HG03558 (cell line): ENCODE results near the gene CPM.
"Not testable (repeated sequence)": the region's sequence is repeated elsewhere in the genome, so short reads cannot be mapped to it uniquely, and the experiment has no call there.

Experiments
- ATAC-seq: cut with Tn5 transposase; IDR thresholded peaks from one replicate; pipeline ENCODE4 v1.9.1; 2021; ENCODE audit warnings: moderate number of reproducible peaks; ENCODE audit not compliant: unreplicated experiment; ENCODE audit errors: extremely low read depth

Gene CPM

DNA sequence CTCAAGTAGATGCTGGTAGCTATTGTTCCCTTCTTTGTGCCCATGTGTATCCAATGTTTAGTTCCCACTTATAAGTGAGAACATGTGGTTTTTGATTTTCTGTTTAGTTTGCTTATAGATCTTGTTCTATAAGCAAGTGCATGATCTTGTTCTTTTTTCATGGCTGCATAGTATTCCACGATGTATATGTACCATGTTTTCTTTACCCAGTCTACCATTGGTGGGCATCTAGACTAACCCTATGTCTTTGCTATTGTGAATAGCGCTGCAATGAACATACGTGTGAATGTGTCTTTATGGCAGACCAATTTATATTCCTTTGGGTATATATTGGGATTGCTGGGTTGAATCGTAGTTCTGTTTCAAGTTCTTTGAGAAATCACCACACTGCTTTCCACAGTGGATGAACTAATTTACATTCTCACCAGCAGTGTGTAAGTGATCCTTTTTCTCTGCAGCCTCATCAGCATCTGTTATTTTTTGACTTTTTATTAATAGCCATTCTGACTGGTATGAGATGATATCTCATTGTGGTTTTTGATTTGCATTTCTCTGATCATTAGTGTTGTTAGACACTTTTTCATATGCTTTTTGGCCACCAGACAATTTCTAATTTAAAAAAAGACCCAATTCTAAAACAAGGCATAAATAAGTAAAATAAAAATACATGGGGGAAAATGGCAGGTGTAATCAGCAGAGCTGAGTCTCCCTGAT is 50.6 kb downstream of the CPM start:
- no peak for ATAC-seq

DNA sequence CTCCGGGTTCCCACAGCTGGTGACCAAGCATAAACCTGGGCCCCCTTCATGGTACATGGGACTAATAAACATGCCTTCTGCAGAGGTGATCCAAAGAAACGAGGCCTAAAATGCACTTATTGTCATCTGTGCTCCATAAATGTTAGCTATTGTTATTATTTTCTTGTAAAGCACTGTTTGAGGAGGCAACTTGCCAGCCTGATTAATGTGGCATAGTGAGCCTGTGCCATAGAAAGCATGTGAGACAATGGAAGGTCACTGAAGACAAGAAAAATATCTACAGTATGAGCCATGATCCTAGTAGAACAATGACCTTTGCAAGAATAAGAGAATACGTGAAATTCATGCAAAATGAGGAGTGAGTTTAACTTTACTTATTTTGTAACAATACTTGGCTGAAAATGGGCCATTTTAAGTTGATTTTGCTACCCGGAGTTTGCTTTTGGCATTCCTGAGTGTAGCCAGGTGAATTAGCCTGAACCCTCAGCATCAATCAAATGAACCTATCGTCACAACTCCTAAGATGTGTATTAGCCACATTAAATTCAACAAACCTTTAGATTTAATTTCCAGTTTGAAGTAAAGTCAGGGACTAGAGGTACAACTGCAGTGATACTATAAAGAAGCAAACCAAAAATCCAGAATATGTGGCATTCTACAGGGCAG is 52.2 kb downstream of the CPM start:
- ATAC-seq = no peak

DNA sequence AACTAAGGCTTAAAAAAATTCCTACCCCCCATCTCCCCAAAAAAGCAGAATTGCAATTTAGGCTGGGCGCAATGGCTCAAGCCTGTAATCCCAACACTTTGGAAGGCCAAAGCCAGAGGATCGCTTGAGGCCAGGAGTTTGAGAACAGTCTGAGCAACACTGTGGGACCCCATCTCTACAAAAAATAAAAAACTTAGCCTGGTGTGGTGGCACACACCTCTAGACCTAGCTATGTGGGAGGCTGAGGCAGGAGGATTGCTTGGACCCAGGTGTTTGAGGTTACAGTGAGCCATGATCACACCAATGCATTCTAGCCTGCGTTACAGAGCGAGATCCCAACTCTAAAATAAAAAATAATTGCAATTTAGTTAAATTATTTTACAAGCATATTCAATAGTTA is 54.1 kb downstream of the CPM start:
- no peak for ATAC-seq

- ATAC-seq = no peak
Observed at GRCh38 chr12:68878283-68878682, 54.7 kb downstream of the CPM start.

DNA sequence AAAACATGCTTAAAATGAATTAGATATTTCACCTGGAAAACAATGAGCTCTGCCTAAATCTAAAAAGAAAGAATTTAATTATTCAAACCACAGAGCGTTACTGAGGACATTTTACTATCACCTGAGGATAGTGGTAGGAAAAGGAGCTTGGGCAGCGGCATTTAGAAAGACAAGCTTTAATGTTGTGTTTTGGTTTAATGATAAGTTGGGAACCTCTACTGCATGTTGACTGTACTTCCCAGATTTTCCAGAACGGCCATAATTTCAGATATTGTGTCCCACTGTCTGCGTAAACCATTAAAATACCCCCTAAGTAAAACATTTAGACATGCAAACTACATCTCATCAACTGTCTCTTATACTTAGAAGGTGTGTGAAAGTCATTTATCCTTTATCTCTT is 55.4 kb downstream of the CPM start:
- no peak for ATAC-seq

DNA sequence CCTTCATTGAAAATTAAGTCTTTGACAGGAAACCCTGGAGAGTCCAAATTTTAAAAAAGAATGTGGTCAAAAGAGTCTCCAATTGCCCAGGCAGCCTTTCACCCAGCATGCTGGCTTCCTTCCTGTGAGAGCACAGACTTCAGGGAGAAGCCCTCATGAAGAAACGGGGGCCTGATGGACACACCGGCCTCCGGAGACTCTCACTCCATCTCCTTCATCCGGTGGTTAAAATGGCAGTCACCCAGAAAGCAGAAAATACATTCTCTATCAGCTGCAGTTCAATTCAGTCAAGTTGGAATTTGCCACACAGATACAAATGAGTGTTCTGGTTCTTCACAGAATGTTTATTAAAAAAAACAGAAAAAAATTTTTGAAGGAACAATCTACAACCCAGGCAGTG is 56.5 kb downstream of the CPM start:
- no peak for ATAC-seq

- no peak for ATAC-seq
Observed at GRCh38 chr12:68873316-68873715, 59.7 kb downstream of the CPM start.

- ATAC-seq = no peak
Observed at GRCh38 chr12:68871921-68872320, 61.0 kb downstream of the CPM start.

- no peak for ATAC-seq
Observed at GRCh38 chr12:68871396-68871795, 61.6 kb downstream of the CPM start.

DNA sequence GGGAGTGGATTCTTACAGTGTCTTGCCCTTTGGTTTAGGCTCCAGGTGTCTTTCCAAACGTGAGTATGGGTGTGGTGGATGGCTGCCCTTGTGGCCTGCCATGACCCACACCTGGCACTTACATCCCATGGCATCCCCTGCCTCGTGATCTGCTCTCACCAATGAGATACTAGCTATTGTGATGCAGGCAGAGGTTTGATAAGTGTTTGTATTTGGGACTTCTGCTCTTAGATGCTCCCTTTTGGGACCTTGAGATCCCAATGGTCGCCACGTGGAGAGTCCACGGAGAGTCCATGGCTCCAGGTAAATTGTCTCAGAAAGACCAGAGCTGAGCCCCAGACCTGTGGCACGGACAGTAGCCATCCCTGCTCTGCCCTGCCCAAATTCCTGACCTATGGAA is 62.5 kb downstream of the CPM start:
- ATAC-seq = no peak

- ATAC-seq = no peak
Observed at GRCh38 chr12:68870011-68870410, 63.0 kb downstream of the CPM start.

- ATAC-seq = no peak
Observed at GRCh38 chr12:68868043-68868790, 64.8 kb downstream of the CPM start.

- ATAC-seq = no peak
Observed at GRCh38 chr12:68867606-68868005, 65.4 kb downstream of the CPM start.

GRCh38 chr12:68866950-68867349 is 66.0 kb downstream of the CPM start:
- no peak for ATAC-seq

DNA sequence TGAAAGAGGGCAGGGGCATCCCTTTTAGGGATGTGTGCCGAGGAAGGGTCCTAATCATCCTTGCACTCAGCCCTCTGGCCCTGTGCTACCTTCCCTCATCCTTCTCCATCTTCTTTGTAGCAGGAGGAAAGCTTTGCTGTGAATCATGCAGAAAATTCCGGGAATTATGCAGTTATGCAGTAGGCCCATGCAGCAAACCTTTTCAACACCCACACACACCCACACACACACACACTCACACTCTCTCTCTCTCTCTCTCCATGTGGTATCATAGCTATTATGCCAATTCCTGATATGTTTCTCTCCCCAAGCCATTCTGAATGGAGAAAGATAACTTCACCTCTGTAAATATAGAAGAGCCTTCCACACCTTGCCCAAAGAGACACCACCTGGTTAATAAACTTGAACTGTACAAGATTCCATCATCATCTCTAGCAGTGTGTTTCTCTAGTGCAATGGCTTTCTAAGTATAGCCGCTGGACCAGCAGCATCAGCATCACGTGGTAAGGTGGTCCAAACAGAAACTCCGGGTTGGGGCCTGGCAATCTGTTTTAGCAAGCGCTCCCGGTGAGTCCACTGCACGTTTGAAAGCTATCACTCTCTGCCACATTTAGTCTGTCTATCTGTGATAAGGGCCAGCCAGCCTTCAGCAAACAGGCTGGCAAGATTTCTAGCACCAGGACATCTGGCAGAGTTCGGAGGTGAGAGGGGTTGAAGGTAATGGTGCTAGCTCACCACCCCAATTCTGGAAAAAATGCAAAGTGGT is 67.4 kb downstream of the CPM start:
- no peak for ATAC-seq

- no peak for ATAC-seq
Observed at GRCh38 chr12:68864604-68865003, 68.4 kb downstream of the CPM start.

GRCh38 chr12:68863886-68864454 is 69.0 kb downstream of the CPM start:
- not testable (repeated sequence) for ATAC-seq

- no peak for ATAC-seq
Observed at GRCh38 chr12:68863109-68863770, 69.7 kb downstream of the CPM start.

- ATAC-seq = no peak
Observed at GRCh38 chr12:68861890-68862289, 71.1 kb downstream of the CPM start.

DNA sequence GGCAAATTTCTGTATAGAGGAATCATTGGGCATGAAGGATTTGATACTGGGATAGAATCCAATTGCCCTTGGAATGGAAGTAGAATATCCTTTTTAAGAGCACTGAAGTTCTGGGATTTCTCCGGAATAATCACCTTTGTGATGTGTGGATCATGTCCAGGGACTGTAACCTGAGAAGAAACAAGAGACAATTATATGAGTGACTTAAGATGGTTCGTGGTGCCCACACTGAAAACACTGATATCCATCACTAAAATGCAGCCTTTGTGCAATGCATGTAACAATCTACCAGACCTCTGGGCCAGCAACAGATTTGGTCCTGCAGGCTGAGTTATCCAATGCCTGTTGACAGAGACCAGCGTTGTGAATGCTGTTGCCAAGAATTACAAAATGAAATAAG is 76.5 kb downstream of the CPM start:
- no peak for ATAC-seq
